DND-41 (cell line): Measurements from ENCODE around the gene PITPNM3.

Experiments
- CTCF ChIP-seq: IDR thresholded peaks from 2 replicates; pipeline ENCODE4 v1.5.1; 2012; ENCODE audit warnings: borderline replicate concordance, low read length, moderate library complexity, mild to moderate bottlenecking; ENCODE audit not compliant: poor library complexity, severe bottlenecking; ENCODE audit errors: extremely low read depth
- EZH2 ChIP-seq: IDR thresholded peaks from 3 replicates; pipeline ENCODE4 v1.6.1; 2012; ENCODE audit warnings: borderline replicate concordance, low read depth, mild to moderate bottlenecking, moderate library complexity, low read length, inconsistent platforms; ENCODE audit not compliant: severe bottlenecking

- no peak for TF ChIP-seq EZH2
- TF ChIP-seq CTCF: no peak
Measured at GRCh38 chr17:6465206-6466003, 91.0 kb downstream of the PITPNM3 start.
